ENCODE data around the gene HRK.

The HRK gene

DNA sequence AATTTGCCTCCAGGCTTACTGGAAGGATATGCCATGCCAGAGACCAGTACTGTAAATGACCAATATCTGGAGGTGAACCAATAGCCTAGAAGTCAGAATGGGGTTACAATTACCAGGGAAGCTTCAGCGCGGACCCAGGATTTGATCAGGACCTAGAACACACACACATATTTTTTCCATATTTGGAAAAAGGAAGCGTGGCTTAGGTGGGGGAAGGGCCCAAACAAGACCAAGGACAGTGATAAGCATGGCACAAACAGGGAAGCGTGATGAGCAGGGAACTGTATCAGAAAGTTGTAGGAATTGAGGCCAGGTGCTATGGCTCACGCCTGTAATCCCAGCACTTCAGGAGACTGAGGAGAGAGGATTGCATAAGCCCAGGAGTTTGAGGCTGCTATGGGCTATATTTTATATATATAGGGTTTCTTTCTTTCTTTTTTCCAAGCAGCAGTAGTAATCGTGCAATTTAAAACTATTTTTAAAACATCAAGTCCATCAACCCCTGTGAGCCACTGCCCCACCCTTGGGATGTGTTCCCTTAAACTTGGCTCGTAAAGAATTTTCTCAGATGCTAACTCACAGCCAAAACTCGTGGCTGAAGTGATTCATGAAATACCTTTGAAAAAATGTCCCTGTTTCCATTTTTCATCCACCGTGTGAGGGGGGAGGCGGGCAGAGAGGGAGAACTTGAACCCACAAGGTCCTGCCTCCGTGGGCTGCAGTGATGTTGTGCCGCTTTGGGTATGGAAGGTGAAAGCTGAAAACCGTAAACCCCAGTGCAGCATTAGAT, 16.7 kb downstream of the HRK start:
- TF ChIP-seq ZFX (IDR thresholded peaks at IDR 0.05; ENCODE audit: borderline replicate concordance), result no peak
- TF ChIP-seq, protein P1, sequence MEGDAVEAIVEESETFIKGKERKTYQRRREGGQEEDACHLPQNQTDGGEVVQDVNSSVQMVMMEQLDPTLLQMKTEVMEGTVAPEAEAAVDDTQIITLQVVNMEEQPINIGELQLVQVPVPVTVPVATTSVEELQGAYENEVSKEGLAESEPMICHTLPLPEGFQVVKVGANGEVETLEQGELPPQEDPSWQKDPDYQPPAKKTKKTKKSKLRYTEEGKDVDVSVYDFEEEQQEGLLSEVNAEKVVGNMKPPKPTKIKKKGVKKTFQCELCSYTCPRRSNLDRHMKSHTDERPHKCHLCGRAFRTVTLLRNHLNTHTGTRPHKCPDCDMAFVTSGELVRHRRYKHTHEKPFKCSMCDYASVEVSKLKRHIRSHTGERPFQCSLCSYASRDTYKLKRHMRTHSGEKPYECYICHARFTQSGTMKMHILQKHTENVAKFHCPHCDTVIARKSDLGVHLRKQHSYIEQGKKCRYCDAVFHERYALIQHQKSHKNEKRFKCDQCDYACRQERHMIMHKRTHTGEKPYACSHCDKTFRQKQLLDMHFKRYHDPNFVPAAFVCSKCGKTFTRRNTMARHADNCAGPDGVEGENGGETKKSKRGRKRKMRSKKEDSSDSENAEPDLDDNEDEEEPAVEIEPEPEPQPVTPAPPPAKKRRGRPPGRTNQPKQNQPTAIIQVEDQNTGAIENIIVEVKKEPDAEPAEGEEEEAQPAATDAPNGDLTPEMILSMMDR (IDR thresholded peaks at IDR 0.05), result no peak
- no peak overlapping the region for H3K27ac ChIP-seq

DNA sequence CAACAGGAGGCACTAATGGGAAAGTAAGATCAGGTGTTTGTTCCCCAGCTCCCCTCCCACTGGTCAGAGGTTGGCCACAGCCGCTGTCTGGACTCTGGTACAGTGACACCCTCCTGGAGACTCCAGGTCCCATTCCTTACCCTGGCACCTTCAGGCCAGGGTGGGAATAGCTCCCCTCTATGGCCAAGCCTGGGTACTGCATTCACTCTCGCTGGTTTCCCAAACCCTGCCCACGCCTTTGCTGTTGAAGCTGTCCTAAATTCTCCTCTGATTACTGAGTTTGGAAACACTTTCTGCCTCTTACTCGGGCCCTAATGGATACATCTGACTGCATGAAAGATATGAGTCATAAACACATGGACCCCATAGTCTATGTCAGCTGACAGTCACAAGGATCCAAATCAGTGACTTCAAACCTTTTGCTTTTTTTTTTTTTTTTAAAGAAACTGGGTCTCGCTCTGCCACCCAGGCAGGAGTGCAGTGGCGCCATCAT, 17.9 kb downstream of the HRK start:
- TF ChIP-seq ZFX (IDR thresholded peaks at IDR 0.05; ENCODE audit: borderline replicate concordance), result no peak
- TF ChIP-seq, protein P1 (IDR thresholded peaks at IDR 0.05), result peak; percentile 84
- H3K27ac ChIP-seq, result no peak overlapping the region

DNA sequence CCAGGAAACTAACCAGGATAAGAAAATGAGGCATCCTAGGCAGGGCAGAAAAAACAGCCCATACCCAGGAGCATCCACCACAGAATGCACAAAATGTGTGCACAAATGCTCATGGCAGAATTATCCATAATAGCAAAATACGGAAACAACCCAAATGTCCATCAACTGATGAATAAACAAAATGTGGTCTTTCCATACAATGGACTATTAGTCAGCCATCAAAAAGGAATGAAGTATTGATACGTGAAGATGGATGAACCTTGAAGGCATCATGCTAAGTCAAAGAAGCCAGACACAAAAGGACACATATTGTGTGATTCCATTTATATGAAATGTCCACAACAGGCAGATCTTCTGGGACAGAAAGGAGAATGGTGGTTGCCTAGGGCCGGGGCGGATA, 19.1 kb downstream of the HRK start:
- no peak overlapping the region for H3K27ac ChIP-seq
- TF ChIP-seq ZFX (IDR thresholded peaks at IDR 0.05; ENCODE audit: borderline replicate concordance), result no peak

DNA sequence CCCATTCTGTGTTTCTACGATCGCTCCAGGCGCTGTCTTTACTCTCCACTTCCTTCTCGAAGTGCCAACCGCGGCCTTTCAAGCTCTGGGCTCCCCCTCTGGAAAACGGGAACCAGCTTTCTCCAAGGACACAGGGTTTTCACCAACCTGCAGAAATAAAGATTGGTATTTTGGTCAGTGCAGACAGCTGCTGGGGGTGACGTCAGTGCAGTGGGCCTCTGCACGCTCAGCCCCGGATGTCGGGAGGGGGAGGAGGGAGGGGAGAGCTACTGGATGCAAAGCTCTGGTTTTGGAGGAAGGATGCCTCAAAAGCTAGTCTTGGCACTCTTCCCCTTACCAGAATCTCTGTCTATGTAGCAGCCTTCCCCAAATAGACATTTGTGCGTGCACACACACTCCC, 19.9 kb downstream of the HRK start:
- H3K27ac ChIP-seq, result no peak overlapping the region
- TF ChIP-seq ZFX (IDR thresholded peaks at IDR 0.05; ENCODE audit: borderline replicate concordance), result no peak
- TF ChIP-seq, protein P1 (IDR thresholded peaks at IDR 0.05), result no peak

DNA sequence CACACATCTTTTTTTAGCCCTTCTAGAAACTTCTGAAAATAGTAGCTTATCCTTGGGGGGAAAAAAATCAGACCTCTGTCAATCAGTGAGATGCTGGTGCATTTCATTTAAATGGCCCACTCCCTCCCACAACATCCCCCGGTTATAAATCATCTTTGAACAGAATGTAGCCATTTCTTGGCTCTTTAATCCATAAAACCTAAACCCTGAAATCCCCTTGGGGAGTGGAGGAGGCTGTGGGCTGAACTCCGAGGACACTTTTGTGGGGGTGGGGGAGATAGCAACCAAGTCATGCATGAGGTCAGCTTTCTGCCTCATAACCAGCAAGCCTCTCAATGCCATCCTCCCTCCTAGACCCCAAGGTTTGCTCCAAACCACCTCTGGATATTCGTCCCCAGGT, 21.0 kb downstream of the HRK start:
- no peak overlapping the region for H3K27ac ChIP-seq
- TF ChIP-seq ZFX (IDR thresholded peaks at IDR 0.05; ENCODE audit: borderline replicate concordance), result no peak
- TF ChIP-seq, protein P1 (IDR thresholded peaks at IDR 0.05), result no peak

DNA sequence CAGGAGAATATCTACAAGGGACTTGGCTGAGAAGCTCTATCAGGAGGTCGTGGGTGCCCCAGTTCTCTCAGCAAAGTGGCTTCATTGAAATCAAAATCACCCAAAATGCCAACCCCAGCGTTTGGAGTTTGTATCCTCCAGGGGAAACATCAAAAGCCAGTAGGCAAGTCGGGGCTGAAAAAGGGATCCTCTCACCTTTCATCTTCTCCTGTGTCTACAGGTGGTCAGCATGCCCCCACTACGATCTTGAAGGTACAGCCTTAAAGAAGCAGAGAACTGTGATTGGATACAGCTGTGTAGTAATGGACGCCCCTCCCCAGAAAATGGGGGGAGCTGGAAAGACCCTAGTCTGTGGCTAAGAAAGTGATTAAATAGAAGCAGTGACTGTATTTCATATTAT, 22.2 kb downstream of the HRK start:
- H3K27ac ChIP-seq, result no peak overlapping the region
- TF ChIP-seq, protein P1 (IDR thresholded peaks at IDR 0.05), result no peak
- no peak for TF ChIP-seq ZFX (IDR thresholded peaks at IDR 0.05; ENCODE audit: borderline replicate concordance)

DNA sequence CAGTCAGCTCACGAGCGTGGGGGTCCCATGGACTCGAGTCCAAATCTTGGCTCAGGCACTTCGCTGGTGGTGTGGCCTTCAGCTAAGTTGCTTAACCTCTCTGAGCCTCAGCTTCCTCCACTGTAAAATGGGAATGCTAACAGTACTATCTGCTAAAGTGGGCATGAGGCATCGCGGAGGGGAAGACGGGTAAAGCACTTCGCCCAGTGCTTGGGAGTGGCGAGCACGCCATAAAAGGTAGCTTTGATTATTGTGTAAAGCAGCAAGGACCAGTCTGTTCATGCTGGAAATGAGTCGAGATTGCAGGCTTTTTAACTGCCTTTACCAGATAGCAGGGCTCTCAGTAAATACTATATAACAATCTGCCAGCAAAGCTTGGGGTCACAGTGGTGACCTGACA, 24.5 kb downstream of the HRK start:
- TF ChIP-seq, protein P1 (IDR thresholded peaks at IDR 0.05), result no peak
- TF ChIP-seq ZFX (IDR thresholded peaks at IDR 0.05; ENCODE audit: borderline replicate concordance), result no peak
- no peak overlapping the region for H3K27ac ChIP-seq

Data from 22Rv1 (cell line).